Naive B cell (primary cell): ENCODE results near the gene NAPSA. TPM values are rescaled to one million over a fixed set of nuclear protein-coding genes. Genes with fewer than 3 reads are reported as not detected.

Experiments used
- ATAC-seq, 2 donors: fragments of 150-1000 bp; cut with Tn5 transposase; 2 replicates each; pipeline ENCODE4 v1.10.0; 2021; ENCODE audit warnings: low read depth in 2 of 2, mild to moderate bottlenecking in 2 of 2, moderate library complexity in 2 of 2
- DNase-seq: peaks from one replicate; pipeline ENCODE4 v3.0.0; 2022
- H3K27ac Mint-ChIP-seq, 6 donors: one replicate each; pipeline ENCODE4 v1.8.0; 2020 to 2022; ENCODE audit warnings: mild to moderate bottlenecking in 6 of 6, mixed read lengths in 6 of 6, moderate library complexity in 5 of 6, inconsistent platforms in 2 of 6
- H3K27me3 Mint-ChIP-seq, 3 donors: one replicate each; pipeline ENCODE4 v1.8.0; 2021 to 2022; ENCODE audit warnings: mixed read lengths in 3 of 3, mild to moderate bottlenecking in 1 of 3
- H3K36me3 Mint-ChIP-seq, 2 donors: one replicate each; pipeline ENCODE4 v1.8.0; 2020 to 2022; ENCODE audit warnings: mixed read lengths in 2 of 2, inconsistent platforms in 1 of 2, mild to moderate bottlenecking in 1 of 2
- H3K4me1 Mint-ChIP-seq, 3 donors: one replicate each; pipeline ENCODE4 v1.8.0; 2020 to 2022; ENCODE audit warnings: mixed read lengths in 3 of 3, inconsistent platforms in 1 of 3, mild to moderate bottlenecking in 1 of 3, moderate library complexity in 1 of 3
- H3K4me3 Mint-ChIP-seq, 8 donors: one replicate each; pipeline ENCODE4 v1.8.0; 2020 to 2022; ENCODE audit warnings: mild to moderate bottlenecking in 8 of 8, mixed read lengths in 8 of 8, moderate library complexity in 8 of 8, inconsistent platforms in 2 of 8
- H3K9me3 Mint-ChIP-seq, 7 donors: one replicate each; pipeline ENCODE4 v1.8.0; 2020 to 2022; ENCODE audit warnings: mixed read lengths in 7 of 7, mild to moderate bottlenecking in 5 of 7, inconsistent platforms in 2 of 7, moderate library complexity in 1 of 7
- polyA plus RNA-seq, 6 donors: library from polyadenylated mRNA; unstranded; fragments of 300-500 nt; fragmentation: Illumina TruSeq; gene quantifications; one replicate each; pipeline ENCODE4 v1.2.3, GENCODE V29; 2021; ENCODE audit warnings: low read depth in 6 of 6

NAPSA gene
- 1 to 10 TPM in 3 of 6 donors, under 1 TPM in 2, not detected in 1; 0.38 to 1.8 (median 1.1) TPM for polyA plus RNA-seq

DNA sequence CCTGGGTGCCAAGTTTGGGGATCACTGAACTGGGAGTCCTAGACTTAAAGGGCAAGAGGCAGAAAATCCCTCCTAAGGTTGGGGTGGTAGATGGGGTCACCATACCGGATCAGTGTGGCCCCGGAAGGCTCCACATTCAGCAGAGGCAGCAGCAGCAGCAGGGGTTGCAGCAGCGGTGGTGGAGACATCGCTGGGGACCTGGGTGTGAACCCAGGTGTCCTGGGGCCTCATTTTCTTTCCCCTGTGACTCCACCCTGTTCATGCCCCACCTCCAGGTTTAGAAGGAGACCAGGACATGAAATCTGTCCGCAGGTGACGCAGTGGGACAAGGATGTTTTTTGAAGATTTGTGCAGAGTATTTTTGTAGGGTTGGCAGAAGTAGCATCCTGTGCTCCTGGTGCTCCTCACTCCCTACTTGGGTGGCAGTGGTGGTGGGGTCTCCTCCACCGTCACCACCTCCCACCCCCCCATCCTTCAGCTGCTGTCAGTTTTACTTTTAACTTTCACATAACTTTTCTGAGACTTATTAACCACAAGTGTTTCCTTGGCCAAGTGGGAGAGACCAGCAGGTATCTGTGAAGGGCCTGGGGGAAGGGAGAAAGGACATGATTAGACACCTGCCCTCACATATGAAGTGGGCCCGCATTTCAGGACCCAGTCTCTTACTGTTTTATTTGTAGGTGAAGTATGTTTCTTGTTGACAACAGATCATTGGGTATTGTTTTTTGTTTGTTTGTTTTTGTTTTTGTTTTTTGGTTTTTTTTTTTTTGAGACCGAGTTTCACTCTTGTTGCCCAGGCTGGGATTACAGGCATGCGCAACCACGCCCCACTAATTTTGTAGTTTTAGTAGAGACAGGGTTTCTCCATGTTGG is at the start of gene NAPSA:
TSS of gene NAPSA (minus strand) at position 206 of the 873 bp plus-strand sequence. CDS start at position 188, 18 bp downstream.
- peak within 1 kb of the TSS; percentile 18 to 69 (median 41) for H3K4me3 Mint-ChIP-seq
- H3K9me3 Mint-ChIP-seq = peaks cover 0 to 2% (median 0%) of the 10 kb centered on the region in 7 donors
- H3K27me3 Mint-ChIP-seq = no peaks in the 10 kb centered on the region
- H3K4me1 Mint-ChIP-seq = peaks cover 44 to 70% (median 45%) of the 10 kb centered on the region in 3 donors
- DNase-seq = no peak
- ATAC-seq = no peak
- H3K36me3 Mint-ChIP-seq = peaks cover 0 to 5% of the 10 kb centered on the region in 2 donors
- H3K27ac Mint-ChIP-seq = peak within 1 kb of the TSS; percentile 61 to 92 (median 76)

DNA sequence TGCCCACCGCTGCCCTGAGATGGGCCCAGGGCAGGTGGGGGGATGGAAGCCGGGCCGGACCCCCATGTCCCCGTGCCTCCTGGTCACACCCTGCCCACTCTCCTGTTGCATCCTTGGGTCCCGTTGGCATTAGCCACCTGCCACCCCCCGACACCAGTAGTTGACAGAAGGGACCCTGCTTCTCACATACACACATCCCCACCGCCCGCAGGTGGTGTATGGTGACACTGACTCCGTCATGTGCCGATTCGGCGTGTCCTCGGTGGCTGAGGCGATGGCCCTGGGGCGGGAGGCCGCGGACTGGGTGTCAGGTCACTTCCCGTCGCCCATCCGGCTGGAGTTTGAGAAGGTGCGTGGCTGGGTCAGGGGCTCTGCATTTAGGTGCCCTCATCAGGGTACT is 48.1 kb upstream of the NAPSA start:
- Mint-ChIP-seq H3K4me1 (peaks cover 23 to 33% (median 31%) of the 10 kb centered on the region in 3 donors), H3K36me3 (no peaks in the 10 kb centered on the region), H3K27ac (peak overlapping the region in 2 of 6 donors; percentile 52 to 97), H3K9me3 (no peaks in the 10 kb centered on the region), H3K27me3 (no peaks in the 10 kb centered on the region), H3K4me3 (no peak overlapping the region)
- no peak for DNase-seq
- ATAC-seq = no peak

- DNase-seq (no peak), ATAC-seq (no peak)
- peak overlapping the region in 2 of 8 donors; percentile 44 to 63 for H3K4me3 Mint-ChIP-seq
- peak overlapping the region in 4 of 6 donors; percentile 79 to 97 (median 85) for H3K27ac Mint-ChIP-seq
- peaks cover 18 to 29% (median 28%) of the 10 kb centered on the region in 3 donors for H3K4me1 Mint-ChIP-seq
- no peaks in the 10 kb centered on the region for H3K27me3 Mint-ChIP-seq
- no peaks in the 10 kb centered on the region for H3K9me3 Mint-ChIP-seq
- no peaks in the 10 kb centered on the region for H3K36me3 Mint-ChIP-seq
Measured at GRCh38 chr19:50413096-50413495, 47.7 kb upstream of the NAPSA start.

DNA sequence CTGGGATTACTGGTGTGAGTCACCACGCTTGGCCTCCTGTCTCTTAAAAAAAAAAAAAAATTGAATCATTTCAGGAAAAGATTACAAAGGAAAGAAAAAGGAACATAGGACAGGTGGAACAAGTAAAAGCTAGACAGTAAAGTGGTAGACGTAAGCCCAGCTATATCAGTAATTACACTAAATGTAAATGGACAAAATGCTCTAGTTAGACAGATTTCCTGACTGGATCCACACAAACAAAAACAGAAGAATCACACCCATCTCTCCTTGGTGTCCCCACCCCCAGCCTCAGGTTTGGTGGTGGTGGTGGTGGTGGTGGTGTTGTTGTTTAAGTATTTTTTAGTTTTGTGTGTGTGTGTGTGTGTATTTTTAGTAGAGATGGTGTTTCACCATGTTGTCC is 47.0 kb upstream of the NAPSA start:
- Mint-ChIP-seq H3K9me3 (no peaks in the 10 kb centered on the region), H3K4me3 (peak overlapping the region in 1 of 8 donors; percentile 9), H3K36me3 (no peaks in the 10 kb centered on the region), H3K4me1 (peaks cover 18 to 29% (median 25%) of the 10 kb centered on the region in 3 donors), H3K27ac (peak overlapping the region in 4 of 6 donors; percentile 26 to 85 (median 62)), H3K27me3 (no peaks in the 10 kb centered on the region)
- DNase-seq (no peak), ATAC-seq (no peak)

- Mint-ChIP-seq H3K4me3 (no peak overlapping the region), H3K36me3 (peaks cover 0 to 12% of the 10 kb centered on the region in 2 donors), H3K4me1 (peaks cover 9 to 13% (median 12%) of the 10 kb centered on the region in 3 donors), H3K27me3 (no peaks in the 10 kb centered on the region), H3K27ac (peak overlapping the region in 1 of 6 donors; percentile 74), H3K9me3 (no peaks in the 10 kb centered on the region)
- ATAC-seq = no peak
- no peak for DNase-seq
Measured at GRCh38 chr19:50410109-50410508, 44.7 kb upstream of the NAPSA start.

DNA sequence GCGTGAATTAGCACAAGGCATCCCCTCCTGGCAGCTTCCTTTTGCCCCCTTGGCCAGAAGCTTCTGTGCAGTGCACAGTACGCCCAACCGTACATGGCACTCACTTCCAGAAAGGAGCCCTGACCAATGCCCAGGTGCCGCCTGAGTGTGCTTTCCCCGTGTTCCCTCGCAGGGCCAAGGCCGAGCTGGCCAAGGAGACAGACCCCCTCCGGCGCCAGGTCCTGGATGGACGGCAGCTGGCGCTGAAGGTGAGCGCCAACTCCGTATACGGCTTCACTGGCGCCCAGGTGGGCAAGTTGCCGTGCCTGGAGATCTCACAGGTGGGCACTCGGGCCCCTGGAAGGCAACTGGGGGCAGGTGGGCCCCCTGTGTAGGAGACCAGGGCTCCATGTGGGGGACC is 43.9 kb upstream of the NAPSA start:
- Mint-ChIP-seq H3K4me1 (peaks cover under 1 to 6% (median 5%) of the 10 kb centered on the region in 3 donors), H3K4me3 (no peak overlapping the region), H3K9me3 (no peaks in the 10 kb centered on the region), H3K27me3 (no peaks in the 10 kb centered on the region), H3K36me3 (peaks cover 0 to 12% of the 10 kb centered on the region in 2 donors), H3K27ac (no peak overlapping the region)
- ATAC-seq (no peak), DNase-seq (no peak)

- Mint-ChIP-seq H3K27me3 (no peaks in the 10 kb centered on the region), H3K36me3 (peaks cover 0 to 12% of the 10 kb centered on the region in 2 donors), H3K9me3 (no peaks in the 10 kb centered on the region), H3K27ac (no peak overlapping the region), H3K4me3 (no peak overlapping the region), H3K4me1 (peaks cover 0 to 4% (median 0%) of the 10 kb centered on the region in 3 donors)
- ATAC-seq (no peak), DNase-seq (no peak)
Measured at GRCh38 chr19:50406829-50407228, 41.4 kb upstream of the NAPSA start.

DNA sequence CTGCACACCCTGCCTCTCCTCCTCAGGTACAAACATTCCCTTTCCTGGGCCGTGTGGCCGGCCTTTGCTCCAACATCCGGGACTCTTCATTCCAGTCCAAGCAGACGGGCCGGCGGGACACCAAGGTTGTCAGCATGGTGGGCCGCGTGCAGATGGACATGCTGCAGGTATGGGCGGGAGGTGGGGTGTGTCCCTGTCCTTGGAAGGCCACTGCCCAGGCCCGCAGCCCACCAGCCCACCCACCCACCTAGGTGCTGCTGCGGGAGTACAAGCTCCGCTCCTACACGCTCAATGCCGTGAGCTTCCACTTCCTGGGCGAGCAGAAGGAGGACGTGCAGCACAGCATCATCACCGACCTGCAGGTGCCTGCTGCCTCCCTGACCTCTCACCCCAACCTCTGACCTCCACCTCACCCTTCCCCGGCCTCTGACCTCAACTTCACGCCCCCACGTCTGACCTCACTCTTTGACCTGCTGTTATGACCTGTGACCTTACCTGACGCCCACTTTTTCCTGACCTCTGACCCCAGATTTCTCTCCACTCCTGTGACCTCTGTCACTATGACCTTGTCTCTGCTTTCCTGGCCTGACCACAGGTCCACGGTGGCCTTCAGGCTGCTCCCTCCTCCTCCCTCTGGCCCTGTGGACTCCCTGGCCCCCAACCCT is 40.8 kb upstream of the NAPSA start:
- H3K27me3 Mint-ChIP-seq = no peaks in the 10 kb centered on the region
- no peak overlapping the region for H3K4me3 Mint-ChIP-seq
- ATAC-seq = no peak
- DNase-seq = no peak
- peaks cover 0 to 12% of the 10 kb centered on the region in 2 donors for H3K36me3 Mint-ChIP-seq
- peak overlapping the region in 1 of 6 donors; percentile 53 for H3K27ac Mint-ChIP-seq
- no peaks in the 10 kb centered on the region for H3K9me3 Mint-ChIP-seq
- peaks cover 0 to 4% (median 0%) of the 10 kb centered on the region in 3 donors for H3K4me1 Mint-ChIP-seq

DNA sequence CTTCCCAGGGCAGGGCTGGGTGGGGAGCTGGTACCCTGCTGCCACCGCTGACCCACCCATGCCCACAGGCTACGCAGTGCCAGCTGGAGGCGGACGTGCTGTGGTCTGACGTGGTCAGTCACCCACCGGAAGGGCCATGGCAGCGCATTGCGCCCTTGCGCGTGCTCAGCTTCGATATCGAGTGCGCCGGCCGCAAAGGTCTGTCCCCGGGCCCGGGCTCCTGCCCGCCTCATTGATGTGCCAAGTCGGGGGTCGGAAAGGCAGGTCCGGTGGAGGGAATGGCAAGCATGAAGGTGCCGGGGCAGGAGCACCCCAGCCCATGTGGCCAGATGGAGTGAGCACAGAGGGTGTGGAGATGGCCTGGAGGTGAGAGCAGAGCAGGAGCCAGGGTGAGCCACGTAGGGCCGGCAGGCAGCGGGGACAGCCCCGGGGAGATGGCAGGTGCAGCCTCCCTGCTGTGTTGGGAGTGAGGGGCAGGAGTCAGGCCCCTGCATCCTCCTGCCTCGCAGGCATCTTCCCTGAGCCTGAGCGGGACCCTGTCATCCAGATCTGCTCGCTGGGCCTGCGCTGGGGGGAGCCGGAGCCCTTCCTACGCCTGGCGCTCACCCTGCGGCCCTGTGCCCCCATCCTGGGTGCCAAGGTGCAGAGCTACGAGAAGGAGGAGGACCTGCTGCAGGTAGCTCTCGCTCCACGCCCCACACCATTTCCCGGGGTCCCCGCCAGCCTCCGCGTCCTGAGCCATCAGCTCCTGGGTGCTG is 37.3 kb upstream of the NAPSA start:
- Mint-ChIP-seq H3K27me3 (no peaks in the 10 kb centered on the region), H3K4me1 (peaks cover 0 to 12% (median 6%) of the 10 kb centered on the region in 3 donors), H3K36me3 (peaks cover 4 to 19% of the 10 kb centered on the region in 2 donors), H3K27ac (peak overlapping the region in 1 of 6 donors; percentile 61), H3K9me3 (no peaks in the 10 kb centered on the region), H3K4me3 (no peak overlapping the region)
- ATAC-seq (no peak), DNase-seq (no peak)

GRCh38 chr19:50401605-50402450 is 36.4 kb upstream of the NAPSA start:
- Mint-ChIP-seq H3K27me3 (no peaks in the 10 kb centered on the region), H3K36me3 (peaks cover 6 to 19% of the 10 kb centered on the region in 2 donors), H3K9me3 (no peaks in the 10 kb centered on the region), H3K4me3 (no peak overlapping the region), H3K27ac (no peak overlapping the region), H3K4me1 (peaks cover 0 to 13% (median 8%) of the 10 kb centered on the region in 3 donors)
- ATAC-seq (no peak), DNase-seq (no peak)

GRCh38 chr19:50399368-50399745 is 33.9 kb upstream of the NAPSA start:
- Mint-ChIP-seq H3K27me3 (no peaks in the 10 kb centered on the region), H3K4me1 (peaks cover 0 to 10% (median 9%) of the 10 kb centered on the region in 3 donors), H3K4me3 (peak overlapping the region in 1 of 8 donors; percentile 43), H3K9me3 (no peaks in the 10 kb centered on the region), H3K27ac (no peak overlapping the region), H3K36me3 (peaks cover 7 to 10% of the 10 kb centered on the region in 2 donors)
- no peak for DNase-seq
- no peak for ATAC-seq

DNA sequence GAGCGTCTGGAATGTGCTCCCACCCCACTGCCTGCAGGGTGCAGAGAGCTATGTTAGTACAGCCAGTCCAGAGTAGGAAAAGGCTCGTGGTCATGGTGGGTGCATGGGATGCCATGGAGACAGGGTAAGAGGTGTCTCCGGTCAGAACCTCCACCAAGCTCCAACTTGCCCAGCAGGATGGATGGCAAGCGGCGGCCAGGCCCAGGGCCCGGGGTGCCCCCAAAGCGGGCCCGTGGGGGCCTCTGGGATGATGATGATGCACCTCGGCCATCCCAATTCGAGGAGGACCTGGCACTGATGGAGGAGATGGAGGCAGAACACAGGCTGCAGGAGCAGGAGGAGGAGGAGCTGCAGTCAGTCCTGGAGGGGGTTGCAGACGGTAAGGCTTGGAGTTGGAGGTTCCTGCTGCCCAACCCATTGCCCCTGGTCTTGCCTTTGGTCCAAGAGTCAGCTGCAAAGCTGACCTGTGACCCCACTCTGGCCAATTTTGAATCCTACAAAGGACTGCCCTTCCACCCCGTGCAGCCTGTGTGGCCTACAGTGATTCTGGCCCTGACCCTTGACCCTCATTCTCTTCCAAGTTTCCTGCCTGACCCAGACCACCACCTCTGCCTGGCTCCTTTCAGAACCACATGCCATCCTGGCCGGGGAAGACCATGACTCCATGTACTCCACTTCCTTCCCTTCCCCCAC is 33.4 kb upstream of the NAPSA start:
- peak overlapping the region in 1 of 6 donors; percentile 87 for H3K27ac Mint-ChIP-seq
- no peaks in the 10 kb centered on the region for H3K27me3 Mint-ChIP-seq
- peak overlapping the region in 1 of 8 donors; percentile 43 for H3K4me3 Mint-ChIP-seq
- no peak for DNase-seq
- no peaks in the 10 kb centered on the region for H3K9me3 Mint-ChIP-seq
- ATAC-seq = no peak
- H3K36me3 Mint-ChIP-seq = peaks cover 7 to 10% of the 10 kb centered on the region in 2 donors
- H3K4me1 Mint-ChIP-seq = peaks cover 0 to 10% (median 9%) of the 10 kb centered on the region in 3 donors
